PFSK-1 (cell line): Measurements from ENCODE around the gene THSD8.
A peak's percentile ranks its signal among the peaks of the same experiment; 100 is the strongest.

ENCODE experiments used
- FOXP2 ChIP-seq: optimal IDR thresholded peaks from 2 replicates; pipeline ENCODE3; 2011; ENCODE audit warnings: borderline replicate concordance, control low read depth, inconsistent platforms; ENCODE audit not compliant: insufficient read depth; ENCODE audit errors: extremely low read length, extremely low read depth
- POLR2AphosphoS5 ChIP-seq: IDR thresholded peaks from 2 replicates; pipeline ENCODE4 v1.6.1; 2012; ENCODE audit warnings: low read depth, mild to moderate bottlenecking, control low read depth, low read length, moderate library complexity
- SIN3A ChIP-seq: IDR thresholded peaks from 2 replicates; pipeline ENCODE4 v1.6.1; 2012; ENCODE audit warnings: mild to moderate bottlenecking, low read length, moderate library complexity, borderline replicate concordance; ENCODE audit not compliant: insufficient read depth
- TAF1 ChIP-seq: IDR thresholded peaks from 2 replicates; pipeline ENCODE4 v1.6.1; 2012; ENCODE audit warnings: low read length, control low read depth, borderline replicate concordance; ENCODE audit not compliant: insufficient read depth

- no peak for TF ChIP-seq TAF1
- TF ChIP-seq POLR2AphosphoS5, result no peak
- peak; percentile 42 for TF ChIP-seq FOXP2
- no peak for TF ChIP-seq SIN3A
These were observed 36.5 kb downstream of the THSD8 start, which contains the start of gene MAST1 for GRCh38 chr19:12838182-12838885.
